ENCODE data around the gene RPLP2. TPM values are rescaled to one million over a fixed set of nuclear protein-coding genes. Genes with fewer than 3 reads are reported as not detected.

The RPLP2 gene
- total and polyA plus RNA-seq, 2 experiments from 2014 or later = 496 to 523 TPM

DNA sequence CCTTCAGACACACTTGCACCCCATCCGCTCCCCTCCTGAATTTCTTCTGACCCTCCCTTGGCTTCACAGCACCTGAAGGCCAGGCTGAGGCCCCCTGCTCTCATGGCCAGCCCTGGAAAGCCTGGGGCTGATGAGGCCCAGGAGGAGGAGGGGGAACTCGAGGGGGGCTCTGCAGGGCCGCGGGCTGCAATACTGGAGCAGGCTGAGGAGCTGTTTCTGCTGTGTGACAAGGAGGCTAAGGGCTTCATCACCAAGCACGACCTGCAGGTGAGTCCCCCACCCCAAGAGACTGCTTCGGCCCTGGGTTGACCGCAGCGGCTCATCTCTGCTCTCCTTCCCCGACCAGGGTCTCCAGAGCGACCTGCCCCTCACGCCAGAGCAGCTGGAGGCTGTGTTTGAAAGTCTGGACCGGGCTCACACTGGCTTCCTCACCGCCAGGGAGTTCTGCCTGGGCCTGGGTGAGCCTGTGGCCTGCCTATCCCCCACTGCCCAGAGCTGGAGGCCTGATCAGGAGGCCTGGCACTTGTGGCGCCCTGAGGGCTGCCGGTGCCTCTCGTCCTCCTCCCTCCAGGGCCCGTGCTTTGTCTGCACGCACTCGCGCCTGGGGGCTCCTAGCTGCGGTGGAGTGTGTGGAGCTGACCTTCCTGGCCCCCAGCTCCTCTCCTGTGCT is 18.9 kb downstream of the RPLP2 start:
- Histone ChIP-seq H3K27me3 (peaks cover 29% of the 10 kb centered on the region), H3K4me3 (no peak overlapping the region), H3K4me1 (ENCODE audit: low read depth) (peaks cover 30% of the 10 kb centered on the region), H3K27ac (no peak overlapping the region), H3K9me3 (ENCODE audit: low read depth) (no peaks in the 10 kb centered on the region), H3K36me3 (peaks cover 7% of the 10 kb centered on the region)
- TF ChIP-seq, protein P1, sequence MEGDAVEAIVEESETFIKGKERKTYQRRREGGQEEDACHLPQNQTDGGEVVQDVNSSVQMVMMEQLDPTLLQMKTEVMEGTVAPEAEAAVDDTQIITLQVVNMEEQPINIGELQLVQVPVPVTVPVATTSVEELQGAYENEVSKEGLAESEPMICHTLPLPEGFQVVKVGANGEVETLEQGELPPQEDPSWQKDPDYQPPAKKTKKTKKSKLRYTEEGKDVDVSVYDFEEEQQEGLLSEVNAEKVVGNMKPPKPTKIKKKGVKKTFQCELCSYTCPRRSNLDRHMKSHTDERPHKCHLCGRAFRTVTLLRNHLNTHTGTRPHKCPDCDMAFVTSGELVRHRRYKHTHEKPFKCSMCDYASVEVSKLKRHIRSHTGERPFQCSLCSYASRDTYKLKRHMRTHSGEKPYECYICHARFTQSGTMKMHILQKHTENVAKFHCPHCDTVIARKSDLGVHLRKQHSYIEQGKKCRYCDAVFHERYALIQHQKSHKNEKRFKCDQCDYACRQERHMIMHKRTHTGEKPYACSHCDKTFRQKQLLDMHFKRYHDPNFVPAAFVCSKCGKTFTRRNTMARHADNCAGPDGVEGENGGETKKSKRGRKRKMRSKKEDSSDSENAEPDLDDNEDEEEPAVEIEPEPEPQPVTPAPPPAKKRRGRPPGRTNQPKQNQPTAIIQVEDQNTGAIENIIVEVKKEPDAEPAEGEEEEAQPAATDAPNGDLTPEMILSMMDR (IDR thresholded peaks at IDR 0.05; ENCODE audit: low read depth, low read length) = no peak
- DNase-seq (ENCODE audit: low read depth in 1 of 2, low spot score in 1 of 2) = no peak

DNA sequence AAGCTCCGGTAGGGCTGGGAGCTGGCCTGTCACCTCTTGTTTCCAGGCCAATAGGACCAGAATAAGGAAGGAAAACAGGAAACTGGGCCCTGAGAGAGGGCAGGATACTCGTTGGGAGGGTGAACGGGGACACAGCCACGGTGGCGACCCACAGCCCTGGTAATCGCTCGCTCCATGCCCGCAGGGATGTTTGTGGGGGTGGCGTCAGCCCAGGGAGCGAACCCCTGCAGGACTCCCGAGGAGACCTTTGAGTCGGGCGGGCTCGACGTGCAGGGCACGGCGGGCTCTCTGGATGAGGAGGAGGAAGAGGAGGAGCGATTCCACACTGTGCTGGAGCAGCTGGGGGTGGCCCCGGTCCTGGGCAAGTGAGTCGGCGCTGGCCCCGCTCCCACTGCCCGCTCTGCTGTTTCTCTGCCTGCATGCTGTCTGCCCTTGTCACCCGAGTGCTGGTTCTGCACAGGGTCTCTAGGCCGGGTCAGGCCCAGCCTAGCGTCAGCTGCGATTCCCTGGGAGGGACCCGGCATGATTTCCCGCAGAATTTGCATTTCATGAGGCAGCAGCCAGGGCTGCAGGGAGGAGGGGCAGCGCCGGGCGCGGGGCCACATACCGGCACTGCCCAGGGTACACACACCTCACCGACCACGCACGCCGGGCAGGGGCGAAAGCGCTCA is 19.5 kb downstream of the RPLP2 start:
- H3K4me1 ChIP-seq (ENCODE audit: low read depth) = peaks cover 34% of the 10 kb centered on the region
- peaks cover 2% of the 10 kb centered on the region for H3K36me3 ChIP-seq
- H3K4me3 ChIP-seq = peak overlapping the region; percentile 31
- peaks cover 29% of the 10 kb centered on the region for H3K27me3 ChIP-seq
- TF ChIP-seq, protein P1 (IDR thresholded peaks at IDR 0.05; ENCODE audit: low read depth, low read length) = no peak
- DNase-seq (ENCODE audit: low read depth in 1 of 2, low spot score in 1 of 2) = peak in 1 of 2 donors; percentile 47
- no peaks in the 10 kb centered on the region for H3K9me3 ChIP-seq (ENCODE audit: low read depth)
- H3K27ac ChIP-seq = no peak overlapping the region

DNA sequence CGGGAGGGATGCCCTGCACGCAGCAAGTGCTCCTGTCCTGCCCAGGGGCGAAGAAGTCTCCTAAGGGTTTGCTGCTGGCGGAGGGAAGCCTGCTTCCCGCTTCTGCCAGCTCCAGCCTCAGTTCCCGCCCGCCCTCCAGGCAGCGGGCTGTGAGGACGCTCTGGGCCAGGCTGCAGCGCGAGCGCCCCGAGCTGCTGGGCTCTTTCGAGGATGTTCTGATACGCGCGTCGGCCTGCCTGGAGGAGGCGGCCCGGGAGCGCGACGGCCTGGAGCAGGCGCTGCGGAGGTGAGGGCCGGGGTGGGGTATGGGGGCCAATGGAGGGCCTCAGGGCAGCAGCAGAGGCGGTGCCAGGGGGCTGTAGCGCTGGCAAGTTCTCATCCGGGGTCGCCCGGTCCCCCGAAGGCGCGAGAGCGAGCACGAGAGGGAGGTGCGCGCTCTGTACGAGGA is 20.1 kb downstream of the RPLP2 start:
- no peaks in the 10 kb centered on the region for H3K9me3 ChIP-seq (ENCODE audit: low read depth)
- TF ChIP-seq, protein P1 (IDR thresholded peaks at IDR 0.05; ENCODE audit: low read depth, low read length) = no peak
- no peak overlapping the region for H3K27ac ChIP-seq
- peaks cover 29% of the 10 kb centered on the region for H3K27me3 ChIP-seq
- H3K36me3 ChIP-seq = no peaks in the 10 kb centered on the region
- H3K4me1 ChIP-seq (ENCODE audit: low read depth) = peaks cover 34% of the 10 kb centered on the region
- DNase-seq (ENCODE audit: low read depth in 1 of 2, low spot score in 1 of 2) = no peak
- peak overlapping the region; percentile 31 for H3K4me3 ChIP-seq

DNA sequence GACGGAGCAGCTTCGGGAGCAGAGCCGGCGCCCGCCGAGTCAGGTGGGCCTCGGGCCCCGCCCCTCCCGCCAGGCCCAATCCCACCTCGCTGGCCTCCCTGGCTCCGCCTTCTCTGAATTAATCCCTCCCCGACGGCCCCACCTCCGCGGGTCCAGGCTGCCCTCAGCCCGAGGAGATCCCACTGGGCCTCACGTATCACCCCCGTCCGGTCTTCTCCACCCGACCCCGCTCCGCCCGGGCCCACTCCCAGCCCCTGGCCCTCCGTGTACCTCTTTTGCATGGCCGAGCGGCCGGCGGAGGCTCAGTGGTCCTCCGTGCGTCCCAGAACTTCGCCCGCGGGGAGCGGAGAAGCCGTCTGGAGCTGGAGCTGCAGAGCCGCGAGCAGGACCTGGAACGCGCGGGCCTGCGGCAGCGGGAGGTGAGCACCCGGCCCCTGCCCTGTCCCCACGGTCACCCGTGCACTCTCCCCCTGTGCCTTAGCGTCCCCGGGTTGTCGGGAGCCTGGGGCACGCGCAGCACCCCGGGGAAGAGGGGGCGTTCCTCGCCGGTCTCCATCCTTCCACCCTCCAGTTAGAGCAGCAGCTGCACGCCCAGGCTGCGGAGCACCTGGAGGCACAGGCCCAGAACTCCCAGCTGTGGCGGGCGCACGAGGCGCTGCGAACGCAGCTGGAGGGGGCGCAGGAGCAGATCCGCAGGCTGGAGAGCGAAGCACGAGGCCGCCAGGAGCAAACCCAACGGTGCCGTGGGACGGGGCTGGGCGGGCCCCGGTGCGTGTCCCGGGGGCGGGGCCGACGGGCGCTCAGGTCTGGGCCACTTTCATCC is 20.7 kb downstream of the RPLP2 start:
- H3K4me3 ChIP-seq = peak overlapping the region; percentile 31
- TF ChIP-seq, protein P1 (IDR thresholded peaks at IDR 0.05; ENCODE audit: low read depth, low read length) = no peak
- H3K9me3 ChIP-seq (ENCODE audit: low read depth) = no peaks in the 10 kb centered on the region
- no peak overlapping the region for H3K27ac ChIP-seq
- DNase-seq (ENCODE audit: low read depth in 1 of 2, low spot score in 1 of 2) = peak; percentile 67 to 90
- peaks cover 34% of the 10 kb centered on the region for H3K4me1 ChIP-seq (ENCODE audit: low read depth)
- H3K36me3 ChIP-seq = no peaks in the 10 kb centered on the region
- peaks cover 29% of the 10 kb centered on the region for H3K27me3 ChIP-seq

DNA sequence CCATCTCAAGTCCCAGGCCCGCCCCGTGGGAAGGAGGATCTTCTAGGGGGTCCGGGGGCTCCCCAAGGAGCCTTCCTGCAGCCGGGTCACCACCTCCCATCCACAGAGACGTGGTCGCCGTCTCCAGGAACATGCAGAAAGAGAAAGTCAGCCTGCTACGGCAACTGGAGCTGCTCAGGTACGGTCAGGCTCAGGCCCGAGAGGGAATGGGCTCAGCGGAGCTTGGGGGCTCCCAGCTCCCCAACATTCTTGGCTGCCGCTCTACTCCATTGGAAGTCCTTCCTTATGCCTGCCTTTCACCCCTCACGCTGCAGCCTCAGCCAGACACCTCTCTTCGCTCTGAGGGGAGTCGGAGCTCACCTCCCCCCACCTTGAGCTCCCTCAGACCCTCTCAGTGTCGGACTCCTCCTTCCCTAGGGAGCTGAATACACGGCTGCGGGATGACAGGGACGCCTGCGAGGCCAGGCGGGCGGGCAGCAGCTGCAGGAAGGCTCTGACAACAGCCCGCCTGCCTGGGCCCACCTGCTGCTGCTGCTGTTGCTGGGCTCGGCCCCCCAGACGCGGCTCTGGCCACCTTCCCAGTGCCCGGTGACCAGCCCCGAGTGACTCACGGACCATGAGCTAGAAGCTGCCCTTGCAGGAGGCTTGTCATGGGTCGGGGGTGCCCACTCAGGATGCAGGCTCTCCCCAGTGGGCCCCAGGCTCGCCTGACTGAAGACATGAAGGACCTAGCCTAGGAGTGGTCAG is 21.5 kb downstream of the RPLP2 start:
- Histone ChIP-seq H3K36me3 (no peaks in the 10 kb centered on the region), H3K27me3 (peaks cover 29% of the 10 kb centered on the region), H3K4me1 (ENCODE audit: low read depth) (peaks cover 34% of the 10 kb centered on the region), H3K27ac (no peak overlapping the region), H3K4me3 (no peak overlapping the region), H3K9me3 (ENCODE audit: low read depth) (no peaks in the 10 kb centered on the region)
- no peak for DNase-seq (ENCODE audit: low read depth in 1 of 2, low spot score in 1 of 2)
- TF ChIP-seq, protein P1 (IDR thresholded peaks at IDR 0.05; ENCODE audit: low read depth, low read length) = no peak
